ENCODE data around the gene MYOM1.

GRCh38 chr18:3260995-3261372, 41.2 kb upstream of the MYOM1 start:
- TF ChIP-seq CTCF (IDR thresholded peaks at IDR 0.05) (no peak), POLR2AphosphoS5 (IDR thresholded peaks at IDR 0.05) (no peak), POLR2A (IDR thresholded peaks at IDR 0.05) (no peak)
